Endothelial cell of umbilical vein (primary cell): Measurements from ENCODE around the gene BOD1L1.

Experiments used
- CTCF ChIP-seq, 2 donors: IDR thresholded peaks; 1 replicate in 1 of 2; 2 replicates in 1 of 2; pipeline ENCODE4 v1.5.1; 2011; ENCODE audit warnings: low read length in 2 of 2, mild to moderate bottlenecking in 2 of 2, moderate library complexity in 2 of 2, control low read depth in 1 of 2, inconsistent platforms in 1 of 2, low read depth in 1 of 2; ENCODE audit not compliant: insufficient read depth in 1 of 2; ENCODE audit errors: extremely low read depth in 1 of 2
- EZH2 ChIP-seq: IDR thresholded peaks from 2 replicates; pipeline ENCODE4 v1.6.1; 2012; ENCODE audit warnings: borderline replicate concordance, low read depth, mild to moderate bottlenecking, moderate library complexity, low read length, inconsistent platforms; ENCODE audit not compliant: severe bottlenecking
- FOS ChIP-seq: IDR thresholded peaks from 2 replicates; pipeline ENCODE4 v1.6.1; 2011; ENCODE audit warnings: mild to moderate bottlenecking, low read length, moderate library complexity, borderline replicate concordance; ENCODE audit not compliant: insufficient read depth
- GATA2 ChIP-seq: IDR thresholded peaks from 2 replicates; pipeline ENCODE4 v1.7.0; 2011; ENCODE audit warnings: low read depth, mild to moderate bottlenecking, moderate library complexity, mixed read lengths, low read length; ENCODE audit not compliant: insufficient read length, insufficient read depth
- JUN ChIP-seq: IDR thresholded peaks from 2 replicates; pipeline ENCODE4 v1.6.1; 2011; ENCODE audit warnings: borderline replicate concordance, low read depth; ENCODE audit not compliant: insufficient read length, insufficient read depth
- MAX ChIP-seq: IDR thresholded peaks from 2 replicates; pipeline ENCODE4 v1.6.1; 2011; ENCODE audit not compliant: insufficient read depth, insufficient read length
- MYC ChIP-seq: IDR thresholded peaks from one replicate; pipeline ENCODE4 v1.6.1; 2011; ENCODE audit warnings: mild to moderate bottlenecking, low read depth, low read length
- POLR2A ChIP-seq: IDR thresholded peaks from 2 replicates; pipeline ENCODE4 v1.6.1; 2012; ENCODE audit warnings: low read depth, mild to moderate bottlenecking, control low read depth, low read length
- POLR2AphosphoS5 ChIP-seq: IDR thresholded peaks from 2 replicates; pipeline ENCODE4 v1.6.1; 2012; ENCODE audit warnings: low read depth, mild to moderate bottlenecking, control low read depth, low read length, moderate library complexity; ENCODE audit not compliant: insufficient read depth

- TF ChIP-seq CTCF (IDR thresholded peaks at IDR 0.05; ENCODE audit: extremely low read depth in 1 of 2, insufficient read depth in 1 of 2, low read depth in 1 of 2, low read length in 2 of 2) (no peak), POLR2A (no peak), FOS (no peak), POLR2AphosphoS5 (no peak), EZH2 (peak; percentile 90), MYC (no peak), GATA2 (no peak), MAX (no peak), JUN (no peak)
Measured at GRCh38 chr4:13539619-13540445, 87.7 kb downstream of the BOD1L1 start.
